ENCODE data around the gene ESCO1. TPM values are rescaled to one million over a fixed set of nuclear protein-coding genes. Genes with fewer than 3 reads are reported as not detected.

ESCO1 gene
- total and polyA plus RNA-seq, 8 donors = 5.3 to 10.5 (median 6.4) TPM

GRCh38 chr18:21483051-21483450 lies 117.5 kb downstream of the ESCO1 start:
- H3K27ac ChIP-seq = no peak overlapping the region
- H3K4me3 ChIP-seq = no peak overlapping the region
- H3K36me3 ChIP-seq = no peaks in the 10 kb centered on the region
- 64 to 67% methylated on average over 5 of the region's 5 CpGs for WGBS, 2 donors
- no peak for TF ChIP-seq CTCF (IDR thresholded peaks at IDR 0.05)
- H3K9me3 ChIP-seq = no peaks in the 10 kb centered on the region
- ATAC-seq (no peak), FAIRE-seq (no peak), DNase-seq (no peak)
- no peaks in the 10 kb centered on the region for H3K27me3 ChIP-seq
- no peaks in the 10 kb centered on the region for H3K4me1 ChIP-seq
- intact Hi-C loops (cut with DNase I) = no loop called here

- intact Hi-C loops (cut with DNase I) = no loop called here
- Histone ChIP-seq H3K36me3 (no peaks in the 10 kb centered on the region), H3K4me1 (no peaks in the 10 kb centered on the region), H3K4me3 (no peak overlapping the region), H3K27ac (no peak overlapping the region), H3K27me3 (no peaks in the 10 kb centered on the region), H3K9me3 (no peaks in the 10 kb centered on the region)
- no peak for ATAC-seq
- WGBS, 2 donors = 56 to 66% methylated on average over 2 of the region's 2 CpGs
- no peak for DNase-seq
- no peak for TF ChIP-seq CTCF (IDR thresholded peaks at IDR 0.05)
- no peak for FAIRE-seq
Observed at GRCh38 chr18:21481739-21482138, 118.8 kb downstream of the ESCO1 start.

GRCh38 chr18:21479721-21480120 lies 120.8 kb downstream of the ESCO1 start:
- Histone ChIP-seq H3K4me1 (no peaks in the 10 kb centered on the region), H3K9me3 (no peaks in the 10 kb centered on the region), H3K4me3 (no peak overlapping the region), H3K27ac (no peak overlapping the region), H3K27me3 (no peaks in the 10 kb centered on the region), H3K36me3 (no peaks in the 10 kb centered on the region)
- intact Hi-C loops (cut with DNase I) = no loop called here
- DNase-seq (no peak), ATAC-seq (no peak), FAIRE-seq (no peak)
- 82 to 88% methylated on average over 5 of the region's 5 CpGs for WGBS, 2 donors
- no peak for TF ChIP-seq CTCF (IDR thresholded peaks at IDR 0.05)

Other genes with a start within 250 kb of the ESCO1 start
- 10 to 100 TPM in 4 of 6 donors, 1 to 10 TPM in 2; 6.6 to 17.5 (median 15.4) TPM for gene SNRPD1, start 11.6 kb upstream of the ESCO1 start, total RNA-seq
- gene SNRPD1, start 11.6 kb upstream of the ESCO1 start, polyA plus RNA-seq = 10 to 100 TPM in 1 of 2 donors, 1 to 10 TPM in 1; 5.4 to 11.6 TPM
- 10 to 100 TPM in 1 of 6 donors, 1 to 10 TPM in 5; 6.0 to 14.4 (median 6.6) TPM for gene ABHD3, start 104.1 kb upstream of the ESCO1 start, total RNA-seq
- gene ABHD3, start 104.1 kb upstream of the ESCO1 start, polyA plus RNA-seq = 10 to 100 TPM; 12.8 to 20.9 TPM
- gene MIB1, start 140.1 kb upstream of the ESCO1 start, total RNA-seq = 10 to 100 TPM; 15.3 to 23.9 (median 19.5) TPM
- 1 to 10 TPM; 2.9 to 5.4 TPM for gene MIB1, start 140.1 kb upstream of the ESCO1 start, polyA plus RNA-seq

Measured in pancreas (tissue), 10 donors.